Kidney glomerular epithelial cell (primary cell): ENCODE data around the gene STUM.

ENCODE experiments used
- DNase-seq: peaks from one replicate; lab custom pipeline; 2025; lab: John Stamatoyannopoulos, UW

STUM gene

DNA sequence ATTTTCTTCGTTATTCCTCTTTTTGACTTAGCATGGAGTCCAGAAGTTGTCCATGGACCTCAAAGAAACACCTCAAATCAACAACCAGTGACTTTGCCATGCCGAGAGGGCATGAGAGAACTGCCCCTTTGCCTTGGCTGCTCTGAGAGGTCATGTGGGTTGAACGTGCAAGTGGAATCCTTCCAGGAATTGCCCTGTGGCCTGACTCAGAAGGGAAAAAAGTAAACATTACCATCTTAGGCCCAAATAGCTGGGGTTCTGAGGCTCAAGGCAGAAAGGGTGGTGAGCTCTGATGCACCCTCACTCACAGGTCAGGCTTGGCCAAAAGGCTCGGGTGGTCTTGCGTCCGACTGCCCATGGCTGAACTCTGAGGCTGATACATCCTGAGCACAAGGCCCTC lies 15.1 kb downstream of the STUM start:
- DNase-seq, result no peak

- no peak for DNase-seq
Measured at GRCh38 chr1:226565476-226565875, 16.9 kb downstream of the STUM start.

DNA sequence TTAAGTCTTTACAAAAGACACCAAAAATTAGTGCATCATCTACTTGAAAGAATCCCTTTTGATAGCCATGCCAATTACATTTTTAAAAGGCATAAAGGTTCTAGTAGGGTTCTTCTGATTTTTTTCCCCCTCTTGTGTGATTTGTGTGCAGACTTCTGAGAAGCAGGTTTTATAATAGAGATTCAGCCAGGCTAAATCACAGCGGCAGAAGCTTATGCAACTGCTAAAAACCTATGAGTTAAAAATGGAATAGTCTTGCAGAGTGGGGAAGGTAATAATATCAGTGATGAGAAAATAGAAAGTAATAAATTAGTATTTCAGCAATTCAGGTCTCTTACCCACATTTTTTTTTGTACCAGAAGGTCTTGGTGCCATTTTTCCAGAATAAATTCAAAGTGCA lies 17.7 kb downstream of the STUM start:
- DNase-seq, result no peak

DNA sequence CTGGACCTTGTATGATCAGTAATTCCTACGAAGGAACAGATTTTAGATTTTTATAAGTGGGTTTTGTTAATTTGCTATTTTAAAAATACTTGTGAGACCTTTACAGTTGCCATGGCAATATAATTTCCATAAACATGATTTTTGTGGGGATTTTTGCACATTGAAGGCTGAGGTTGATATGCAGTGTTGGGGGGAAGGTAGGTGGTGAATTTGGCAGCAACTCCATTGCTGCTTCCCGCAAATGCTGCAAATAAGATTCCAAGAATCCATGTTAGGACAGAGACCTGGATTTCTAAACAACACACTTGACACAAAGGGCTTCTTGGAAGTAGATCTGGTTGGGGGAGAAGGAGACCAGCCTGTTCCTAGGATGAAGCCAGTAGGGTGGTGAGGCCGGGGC lies 18.2 kb downstream of the STUM start:
- DNase-seq, result no peak

GRCh38 chr1:226568077-226568831 lies 19.7 kb downstream of the STUM start:
- no peak for DNase-seq

- DNase-seq, result no peak
Measured at GRCh38 chr1:226568975-226569741, 20.6 kb downstream of the STUM start.

DNA sequence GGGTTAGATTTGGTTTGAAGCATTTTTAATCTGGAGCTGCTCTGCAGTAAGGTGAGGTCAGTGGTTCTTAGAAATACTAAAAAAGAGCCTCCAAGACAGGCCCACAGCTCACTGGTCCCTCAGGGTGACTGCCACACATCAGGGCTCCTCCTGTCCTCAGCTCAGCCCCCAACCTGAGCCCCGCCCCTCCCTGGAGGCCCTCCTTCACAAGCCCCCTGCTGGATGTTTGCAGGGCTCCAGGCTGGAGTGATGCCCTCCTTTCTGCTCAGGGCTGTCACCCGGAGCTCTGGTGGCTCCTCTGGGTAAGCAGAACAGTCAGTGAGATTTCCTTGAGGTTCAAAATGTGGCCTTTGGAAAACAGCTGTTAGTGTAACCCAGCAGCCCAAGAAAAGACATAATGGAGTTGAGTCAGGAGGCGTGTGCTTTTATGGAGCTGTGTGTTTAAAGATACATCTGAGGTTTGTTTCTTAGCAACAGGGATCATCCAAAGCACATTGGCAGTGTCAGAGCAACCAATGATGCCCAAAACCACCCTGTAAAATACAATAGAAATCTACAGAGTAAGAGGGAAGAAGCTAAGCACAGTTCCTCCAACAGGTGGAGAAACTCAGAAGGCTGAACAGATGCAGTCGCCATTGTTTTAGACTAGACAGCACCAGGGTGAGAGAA lies 21.4 kb downstream of the STUM start:
- DNase-seq, result no peak

DNA sequence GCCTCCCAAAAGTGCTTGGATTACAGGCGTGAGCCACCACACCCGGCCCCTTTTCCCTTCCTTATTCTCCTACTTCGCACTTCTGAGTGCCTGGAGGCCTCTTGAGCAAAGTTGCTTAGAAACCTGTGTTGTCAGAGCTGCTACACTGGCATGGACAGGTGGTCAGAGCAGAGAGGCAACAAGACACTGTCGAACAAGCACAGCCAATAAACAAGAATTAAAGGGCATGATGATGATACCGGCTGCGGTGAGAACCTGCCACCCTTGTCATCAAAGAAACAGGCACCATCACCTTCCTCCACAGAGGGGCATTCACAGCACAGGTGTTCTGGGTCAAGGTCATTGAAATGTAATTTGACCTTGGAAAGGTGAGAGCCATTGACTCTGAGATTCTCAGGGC lies 23.3 kb downstream of the STUM start:
- DNase-seq, result no peak

- no peak for DNase-seq
Measured at GRCh38 chr1:226572325-226572726, 23.8 kb downstream of the STUM start.

- DNase-seq, result no peak
Measured at GRCh38 chr1:226574044-226574443, 25.5 kb downstream of the STUM start.

- DNase-seq, result no peak
Measured at GRCh38 chr1:226574591-226575435, 26.2 kb downstream of the STUM start.

DNA sequence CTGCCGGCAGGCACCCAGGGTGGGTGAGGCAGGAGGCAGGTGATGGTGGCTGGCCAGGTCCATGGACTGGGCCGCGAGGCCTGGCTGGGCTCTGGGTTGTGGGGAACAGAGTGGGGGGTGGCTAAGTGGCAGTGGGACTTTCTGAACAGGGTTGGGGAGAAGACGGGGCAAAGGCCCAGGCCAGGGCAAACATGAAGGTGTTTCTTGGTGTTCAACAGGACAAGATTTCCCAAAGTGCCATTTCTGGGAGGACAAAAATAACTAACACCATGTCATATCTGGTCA lies 26.8 kb downstream of the STUM start:
- no peak for DNase-seq

DNA sequence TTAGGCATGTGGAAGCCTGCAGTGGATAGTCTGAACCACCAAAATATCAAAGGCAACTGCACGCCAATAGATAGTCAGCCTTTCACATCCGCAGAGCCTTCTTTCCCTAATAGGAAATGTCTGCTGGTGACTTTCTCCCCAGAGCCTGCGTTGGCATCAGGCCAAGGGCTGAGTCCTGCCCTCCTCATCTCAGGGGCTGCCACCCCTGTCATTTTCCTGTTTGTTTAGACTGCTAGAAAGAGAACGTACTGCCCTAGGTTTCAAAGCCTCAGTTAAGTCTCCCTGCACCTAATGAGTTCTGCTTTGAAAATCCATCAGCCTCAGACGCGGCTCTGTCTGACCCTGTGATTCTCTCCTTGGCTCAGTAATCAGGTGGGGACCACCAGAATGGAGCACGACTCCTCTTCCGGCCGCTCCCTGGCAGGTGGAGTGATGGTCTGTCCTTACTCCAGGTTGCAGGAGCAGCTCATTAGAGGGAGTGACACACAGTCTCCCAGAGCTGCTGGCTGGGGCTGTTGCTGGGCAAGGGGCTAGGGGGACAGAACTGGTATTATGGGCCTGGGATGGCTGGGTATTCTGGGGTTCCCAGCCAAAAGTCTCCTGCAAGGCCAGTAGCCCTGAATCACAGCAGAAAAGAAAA lies 27.3 kb downstream of the STUM start:
- DNase-seq, result no peak

GRCh38 chr1:226576601-226577000 lies 28.0 kb downstream of the STUM start:
- DNase-seq, result no peak

GRCh38 chr1:226577401-226578180 lies 29.0 kb downstream of the STUM start:
- DNase-seq, result no peak

- no peak for DNase-seq
Measured at GRCh38 chr1:226578946-226579578, 30.5 kb downstream of the STUM start.

GRCh38 chr1:226579781-226580323 lies 31.3 kb downstream of the STUM start:
- no peak for DNase-seq

DNA sequence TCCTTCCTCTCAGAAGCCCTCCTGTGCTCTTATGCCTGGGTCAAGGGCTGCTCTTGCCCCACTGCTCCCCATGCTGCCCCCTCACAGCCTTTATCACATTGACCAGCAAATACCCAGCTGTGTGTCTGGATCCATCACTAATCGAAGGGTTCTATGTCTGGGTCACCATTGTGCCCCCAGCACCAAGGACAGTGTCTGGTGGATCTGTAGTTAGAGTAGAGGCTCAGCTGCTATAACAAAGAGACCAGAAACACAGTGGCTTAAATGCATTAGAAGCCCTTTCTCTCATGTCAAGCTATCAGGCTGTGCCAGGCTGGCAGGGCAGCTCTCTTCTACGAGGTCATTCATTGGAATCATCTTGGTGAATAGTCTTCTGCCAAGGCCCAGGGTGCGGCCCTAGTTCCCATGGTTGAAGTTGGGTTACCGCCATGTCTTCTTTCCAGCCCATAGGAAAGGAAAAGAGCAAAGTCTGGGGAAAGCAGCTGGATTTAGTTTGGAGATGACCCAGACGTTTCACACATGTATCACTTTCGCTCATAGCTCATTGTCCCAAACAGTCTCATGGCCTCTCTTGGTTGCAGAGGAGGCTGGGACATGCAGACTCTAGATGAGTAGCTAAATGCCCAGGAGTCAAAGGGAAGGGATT lies 32.2 kb downstream of the STUM start:
- DNase-seq, result no peak

GRCh38 chr1:226581650-226582330 lies 33.2 kb downstream of the STUM start:
- no peak for DNase-seq
